ENCODE data around the gene OOSP4A.

Gene OOSP4A

DNA sequence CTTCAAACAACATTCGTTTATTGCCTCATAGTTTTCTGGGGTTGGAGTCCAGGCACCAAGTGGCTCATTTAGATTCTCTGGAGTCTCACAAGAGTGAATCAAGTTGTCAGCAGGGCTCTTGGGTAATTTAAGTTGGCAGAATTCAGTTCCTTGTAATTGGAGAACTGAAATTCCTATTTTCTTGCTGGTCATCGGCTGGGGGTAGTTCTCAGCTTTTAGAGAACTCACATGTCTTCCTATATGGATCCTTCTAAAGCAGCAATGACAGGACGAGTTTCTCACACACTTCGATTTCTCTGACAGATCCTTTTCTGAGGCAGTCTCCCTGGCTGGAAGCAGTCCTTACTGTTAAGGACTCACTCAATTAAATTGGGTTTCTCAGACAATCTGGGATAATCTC, 35.9 kb downstream of the OOSP4A start:
- no peaks in the 10 kb centered on the region for H3K4me1 ChIP-seq (ENCODE audit: low read length)
- no peak for TF ChIP-seq EZH2phosphoT487 (IDR thresholded peaks at IDR 0.05; ENCODE audit: low read depth)
- TF ChIP-seq, protein P1, sequence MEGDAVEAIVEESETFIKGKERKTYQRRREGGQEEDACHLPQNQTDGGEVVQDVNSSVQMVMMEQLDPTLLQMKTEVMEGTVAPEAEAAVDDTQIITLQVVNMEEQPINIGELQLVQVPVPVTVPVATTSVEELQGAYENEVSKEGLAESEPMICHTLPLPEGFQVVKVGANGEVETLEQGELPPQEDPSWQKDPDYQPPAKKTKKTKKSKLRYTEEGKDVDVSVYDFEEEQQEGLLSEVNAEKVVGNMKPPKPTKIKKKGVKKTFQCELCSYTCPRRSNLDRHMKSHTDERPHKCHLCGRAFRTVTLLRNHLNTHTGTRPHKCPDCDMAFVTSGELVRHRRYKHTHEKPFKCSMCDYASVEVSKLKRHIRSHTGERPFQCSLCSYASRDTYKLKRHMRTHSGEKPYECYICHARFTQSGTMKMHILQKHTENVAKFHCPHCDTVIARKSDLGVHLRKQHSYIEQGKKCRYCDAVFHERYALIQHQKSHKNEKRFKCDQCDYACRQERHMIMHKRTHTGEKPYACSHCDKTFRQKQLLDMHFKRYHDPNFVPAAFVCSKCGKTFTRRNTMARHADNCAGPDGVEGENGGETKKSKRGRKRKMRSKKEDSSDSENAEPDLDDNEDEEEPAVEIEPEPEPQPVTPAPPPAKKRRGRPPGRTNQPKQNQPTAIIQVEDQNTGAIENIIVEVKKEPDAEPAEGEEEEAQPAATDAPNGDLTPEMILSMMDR (IDR thresholded peaks at IDR 0.05; ENCODE audit: low read depth, low read length) = no peak
- H2AFZ ChIP-seq (ENCODE audit: low read depth, low read length) = no peak overlapping the region

DNA sequence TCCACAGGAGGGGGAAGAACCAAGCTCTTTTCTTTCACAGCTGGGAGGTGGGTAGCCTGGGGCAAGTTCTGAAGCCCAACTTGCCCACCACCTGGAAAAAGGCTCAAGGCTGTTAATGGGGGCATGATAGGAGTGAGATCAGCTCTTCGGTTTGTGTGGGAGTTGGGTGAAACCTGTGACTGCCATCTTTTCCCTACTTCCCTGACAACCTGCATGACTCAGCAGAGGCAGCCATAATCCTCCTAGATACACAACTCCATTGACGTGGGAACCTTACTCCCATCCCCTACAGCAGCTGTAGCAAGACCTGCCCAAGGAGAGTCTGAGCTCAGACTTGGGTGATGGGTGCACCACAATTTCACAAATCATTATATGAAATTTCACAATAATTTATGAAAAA, 39.9 kb downstream of the OOSP4A start:
- Histone ChIP-seq H3K4me2 (ENCODE audit: low read length) (no peak overlapping the region), H3K9ac (ENCODE audit: low read length) (no peak overlapping the region), H3K79me2 (ENCODE audit: low read length) (no peaks in the 10 kb centered on the region), H3K4me1 (ENCODE audit: low read length) (no peaks in the 10 kb centered on the region), H2AFZ (ENCODE audit: low read depth, low read length) (no peak overlapping the region), H3K9me3 (ENCODE audit: insufficient read depth, low read length) (no peaks in the 10 kb centered on the region), H3K4me3 (ENCODE audit: low read length) (no peak overlapping the region), H4K20me1 (ENCODE audit: insufficient read depth, low read length) (no peaks in the 10 kb centered on the region), H3K27ac (ENCODE audit: low read length) (no peak overlapping the region), H3K27me3 (ENCODE audit: low read depth, low read length) (no peaks in the 10 kb centered on the region), H3K36me3 (replicated peaks; ENCODE audit: low read depth, low read length) (no peaks in the 10 kb centered on the region)
- TF ChIP-seq, protein P1 (IDR thresholded peaks at IDR 0.05; ENCODE audit: low read depth, low read length) = no peak
- TF ChIP-seq EZH2phosphoT487 (IDR thresholded peaks at IDR 0.05; ENCODE audit: low read depth) = no peak

More for the DNA sequence above, 35.9 kb downstream of the OOSP4A start:
- H3K4me2 ChIP-seq (ENCODE audit: low read length) = no peak overlapping the region
- no peak overlapping the region for H3K4me3 ChIP-seq (ENCODE audit: low read length)
- no peaks in the 10 kb centered on the region for H3K9me3 ChIP-seq (ENCODE audit: insufficient read depth, low read length)
- no peaks in the 10 kb centered on the region for H4K20me1 ChIP-seq (ENCODE audit: insufficient read depth, low read length)
- no peak overlapping the region for H3K9ac ChIP-seq (ENCODE audit: low read length)
- no peaks in the 10 kb centered on the region for H3K79me2 ChIP-seq (ENCODE audit: low read length)
- H3K36me3 ChIP-seq (replicated peaks; ENCODE audit: low read depth, low read length) = no peaks in the 10 kb centered on the region
- no peaks in the 10 kb centered on the region for H3K27me3 ChIP-seq (ENCODE audit: low read depth, low read length)
- H3K27ac ChIP-seq (ENCODE audit: low read length) = no peak overlapping the region

DNA sequence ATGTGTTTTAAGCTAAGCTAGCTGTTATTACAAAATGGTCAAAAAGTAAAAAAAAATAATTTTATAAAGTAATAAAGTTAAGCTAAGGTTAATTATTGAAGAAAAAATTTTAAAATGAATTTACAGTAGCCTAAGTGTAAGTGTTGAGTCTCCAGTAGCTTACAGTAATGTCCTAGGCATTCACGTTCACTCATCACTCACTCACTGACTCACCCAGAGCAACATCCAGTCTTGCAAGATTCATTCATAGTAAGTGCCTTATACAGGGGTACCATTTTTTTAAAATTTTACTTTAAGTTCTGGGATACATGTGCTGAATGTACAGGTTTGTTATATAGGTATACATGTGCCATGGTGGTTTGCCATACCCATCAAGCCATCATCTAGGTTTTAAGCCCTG, 41.5 kb downstream of the OOSP4A start:
- H3K4me2 ChIP-seq (ENCODE audit: low read length) = no peak overlapping the region
- no peaks in the 10 kb centered on the region for H3K9me3 ChIP-seq (ENCODE audit: insufficient read depth, low read length)
- no peaks in the 10 kb centered on the region for H3K4me1 ChIP-seq (ENCODE audit: low read length)
- H2AFZ ChIP-seq (ENCODE audit: low read depth, low read length) = no peak overlapping the region
- no peak overlapping the region for H3K4me3 ChIP-seq (ENCODE audit: low read length)
- H3K27me3 ChIP-seq (ENCODE audit: low read depth, low read length) = no peaks in the 10 kb centered on the region
- no peaks in the 10 kb centered on the region for H3K79me2 ChIP-seq (ENCODE audit: low read length)
- H3K27ac ChIP-seq (ENCODE audit: low read length) = no peak overlapping the region
- H3K9ac ChIP-seq (ENCODE audit: low read length) = no peak overlapping the region
- H4K20me1 ChIP-seq (ENCODE audit: insufficient read depth, low read length) = no peaks in the 10 kb centered on the region
- H3K36me3 ChIP-seq (replicated peaks; ENCODE audit: low read depth, low read length) = no peaks in the 10 kb centered on the region
- TF ChIP-seq EZH2phosphoT487 (IDR thresholded peaks at IDR 0.05; ENCODE audit: low read depth) = no peak
- TF ChIP-seq, protein P1 (IDR thresholded peaks at IDR 0.05; ENCODE audit: low read depth, low read length) = no peak

DNA sequence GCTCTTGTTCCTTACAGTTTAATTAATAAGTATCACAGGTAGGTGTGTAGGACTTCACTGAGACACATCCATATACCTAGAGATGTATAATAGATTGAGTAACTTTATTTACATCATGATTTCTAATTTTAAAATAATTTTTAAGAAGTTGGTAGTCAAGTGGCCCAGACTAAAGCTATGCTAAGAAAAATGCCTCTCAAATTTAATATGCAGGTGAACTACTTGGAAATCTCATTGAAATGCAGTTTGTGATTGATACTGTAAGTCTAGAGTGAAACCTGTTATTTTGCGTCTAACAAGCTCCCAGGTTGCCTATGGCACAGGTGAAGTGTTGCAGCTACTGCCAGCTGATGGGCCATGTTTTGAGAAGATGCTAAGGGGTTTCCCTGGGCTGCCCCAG, 53.0 kb downstream of the OOSP4A start, which contains the start of gene OOSP4B:
OOSP4B (plus strand) TSS at position 301 of the 400 bp plus-strand sequence.
- Histone ChIP-seq H3K79me2 (ENCODE audit: low read length) (no peaks in the 10 kb centered on the region), H3K27ac (ENCODE audit: low read length) (no peak within 1 kb of the TSS), H3K27me3 (ENCODE audit: low read depth, low read length) (no peaks in the 10 kb centered on the region), H3K9me3 (ENCODE audit: insufficient read depth, low read length) (no peaks in the 10 kb centered on the region), H4K20me1 (ENCODE audit: insufficient read depth, low read length) (no peaks in the 10 kb centered on the region), H3K9ac (ENCODE audit: low read length) (no peak within 1 kb of the TSS), H3K4me3 (ENCODE audit: low read length) (no peak within 1 kb of the TSS), H3K4me2 (ENCODE audit: low read length) (no peak within 1 kb of the TSS), H2AFZ (ENCODE audit: low read depth, low read length) (no peak within 1 kb of the TSS), H3K4me1 (ENCODE audit: low read length) (no peaks in the 10 kb centered on the region), H3K36me3 (replicated peaks; ENCODE audit: low read depth, low read length) (no peaks in the 10 kb centered on the region)
- TF ChIP-seq, protein P1 (IDR thresholded peaks at IDR 0.05; ENCODE audit: low read depth, low read length) = no peak
- TF ChIP-seq EZH2phosphoT487 (IDR thresholded peaks at IDR 0.05; ENCODE audit: low read depth) = no peak
